Measurements from ENCODE around the gene ZMYM2. TPM values are rescaled to one million over a fixed set of nuclear protein-coding genes. Genes with fewer than 3 reads are reported as not detected.

The ZMYM2 gene
- total and polyA plus RNA-seq, 4 donors: 14.0 to 212 (median 38.5) TPM

- Histone ChIP-seq H3K9me3 (ENCODE audit: control insufficient read depth in 4 of 4, insufficient read depth in 3 of 4, low read length in 3 of 4) (peaks cover 0 to 15% (median 6%) of the 10 kb centered on the region in 4 donors), H3K4me1 (ENCODE audit: control insufficient read depth in 5 of 5, insufficient read depth in 5 of 5, low read length in 5 of 5) (peaks cover 0 to 5% (median 0%) of the 10 kb centered on the region in 5 donors), H3K27ac (ENCODE audit: low read depth in 1 of 2, low read length in 1 of 2) (no peak overlapping the region), H3K4me3 (no peak overlapping the region), H3K27me3 (ENCODE audit: control insufficient read depth in 3 of 3, insufficient read depth in 3 of 3, low read length in 2 of 3) (no peaks in the 10 kb centered on the region), H3K9ac (ENCODE audit: insufficient read depth in 1 of 2, low read length in 2 of 2) (no peak overlapping the region), H3K36me3 (ENCODE audit: control insufficient read depth in 4 of 4, insufficient read depth in 4 of 4, low read length in 4 of 4) (peaks cover 7 to 50% (median 24%) of the 10 kb centered on the region in 4 donors)
- DNase-seq (no peak), ATAC-seq (ENCODE audit: insufficient read depth, low FRiP score) (no peak)
- WGBS, 2 donors: 95 to 100% methylated on average over 1 of the region's 1 CpG
- no peak for TF ChIP-seq CTCF (IDR thresholded peaks at IDR 0.05; ENCODE audit: control extremely low read depth, extremely low read depth)
Measured at GRCh38 chr13:20017365-20017711, 58.8 kb downstream of the ZMYM2 start.

- H3K9ac ChIP-seq (ENCODE audit: insufficient read depth in 1 of 2, low read length in 2 of 2): no peak overlapping the region
- H3K4me1 ChIP-seq (ENCODE audit: control insufficient read depth in 5 of 5, insufficient read depth in 5 of 5, low read length in 5 of 5): peaks cover 0 to 5% (median 0%) of the 10 kb centered on the region in 5 donors
- peaks cover 7 to 42% (median 21%) of the 10 kb centered on the region in 4 donors for H3K36me3 ChIP-seq (ENCODE audit: control insufficient read depth in 4 of 4, insufficient read depth in 4 of 4, low read length in 4 of 4)
- no peak overlapping the region for H3K4me3 ChIP-seq
- 91 to 97% methylated on average over 2 of the region's 2 CpGs for WGBS, 2 donors
- ATAC-seq (ENCODE audit: insufficient read depth, low FRiP score): no peak
- no peak for DNase-seq
- peaks cover 0 to 15% (median 6%) of the 10 kb centered on the region in 4 donors for H3K9me3 ChIP-seq (ENCODE audit: control insufficient read depth in 4 of 4, insufficient read depth in 3 of 4, low read length in 3 of 4)
- no peak overlapping the region for H3K27ac ChIP-seq (ENCODE audit: low read depth in 1 of 2, low read length in 1 of 2)
- H3K27me3 ChIP-seq (ENCODE audit: control insufficient read depth in 3 of 3, insufficient read depth in 3 of 3, low read length in 2 of 3): no peaks in the 10 kb centered on the region
- no peak for TF ChIP-seq CTCF (IDR thresholded peaks at IDR 0.05; ENCODE audit: control extremely low read depth, extremely low read depth)
Measured at GRCh38 chr13:20019043-20019442, 60.5 kb downstream of the ZMYM2 start.

GRCh38 chr13:20024702-20025101 lies 66.2 kb downstream of the ZMYM2 start:
- TF ChIP-seq CTCF (IDR thresholded peaks at IDR 0.05; ENCODE audit: control extremely low read depth, extremely low read depth): no peak
- Histone ChIP-seq H3K27me3 (ENCODE audit: control insufficient read depth in 3 of 3, insufficient read depth in 3 of 3, low read length in 2 of 3) (no peaks in the 10 kb centered on the region), H3K36me3 (ENCODE audit: control insufficient read depth in 4 of 4, insufficient read depth in 4 of 4, low read length in 4 of 4) (peaks cover 2 to 25% (median 11%) of the 10 kb centered on the region in 4 donors), H3K9ac (ENCODE audit: insufficient read depth in 1 of 2, low read length in 2 of 2) (no peak overlapping the region), H3K4me1 (ENCODE audit: control insufficient read depth in 5 of 5, insufficient read depth in 5 of 5, low read length in 5 of 5) (peaks cover 0 to 5% (median 0%) of the 10 kb centered on the region in 5 donors), H3K27ac (ENCODE audit: low read depth in 1 of 2, low read length in 1 of 2) (no peak overlapping the region), H3K4me3 (no peak overlapping the region), H3K9me3 (ENCODE audit: control insufficient read depth in 4 of 4, insufficient read depth in 3 of 4, low read length in 3 of 4) (no peaks in the 10 kb centered on the region)
- WGBS, 2 donors: 36 to 64% methylated on average over 2 of the region's 2 CpGs
- DNase-seq: no peak
- ATAC-seq (ENCODE audit: insufficient read depth, low FRiP score): no peak

- Histone ChIP-seq H3K36me3 (ENCODE audit: control insufficient read depth in 4 of 4, insufficient read depth in 4 of 4, low read length in 4 of 4) (peaks cover 9 to 35% (median 12%) of the 10 kb centered on the region in 4 donors), H3K4me1 (ENCODE audit: control insufficient read depth in 5 of 5, insufficient read depth in 5 of 5, low read length in 5 of 5) (no peaks in the 10 kb centered on the region)
Measured at GRCh38 chr13:20028953-20029352, 70.4 kb downstream of the ZMYM2 start.

More at GRCh38 chr13:20028953-20029352, 70.4 kb downstream of the ZMYM2 start:
- Histone ChIP-seq H3K9me3 (ENCODE audit: control insufficient read depth in 4 of 4, insufficient read depth in 3 of 4, low read length in 3 of 4) (no peaks in the 10 kb centered on the region), H3K4me3 (no peak overlapping the region), H3K9ac (ENCODE audit: insufficient read depth in 1 of 2, low read length in 2 of 2) (no peak overlapping the region), H3K27ac (ENCODE audit: low read depth in 1 of 2, low read length in 1 of 2) (no peak overlapping the region), H3K27me3 (ENCODE audit: control insufficient read depth in 3 of 3, insufficient read depth in 3 of 3, low read length in 2 of 3) (no peaks in the 10 kb centered on the region)
- ATAC-seq (ENCODE audit: insufficient read depth, low FRiP score) (no peak), DNase-seq (no peak)
- TF ChIP-seq CTCF (IDR thresholded peaks at IDR 0.05; ENCODE audit: control extremely low read depth, extremely low read depth): no peak
- 82 to 95% methylated on average over 4 of the region's 4 CpGs for WGBS, 2 donors

Data from lung (tissue), 12 donors.